Adipose tissue (tissue), 3 donors: ENCODE data around the gene TMEM91. TPM values are rescaled to one million over a fixed set of nuclear protein-coding genes. Genes with fewer than 3 reads are reported as not detected.
"Not testable (repeated sequence)": the region's sequence is repeated elsewhere in the genome, so short reads cannot be mapped to it uniquely, and the experiment has no call there.

Experiments
- H3K27ac ChIP-seq: one replicate; pipeline ENCODE4 v1.5.1; 2013; ENCODE audit warnings: low read depth, low read length
- WGBS, 3 donors: extraction: QIAGEN DNeasy Blood & Tissue Kit; methylation state at CpG; one replicate each; pipeline ENCODE4 v1.1.7; 2013; 5-methylcytosine and 5-hydroxymethylcytosine counted together
- polyA plus RNA-seq, 3 donors: library from polyadenylated mRNA; stranded (reverse); fragments of 200-250 nt; gene quantifications; one replicate each; pipeline ENCODE4 v1.2.3, GENCODE V29; 2013
- donor health status: healthy with polysubstance abuse.
- donor health status: Bipolar disorder and iron deficiency.
- donor health status: healthy.

The TMEM91 gene
- polyA plus RNA-seq, 3 donors, result 10.2 to 24.2 (median 12.2) TPM

GRCh38 chr19:41403181-41403970, 27.0 kb downstream of the TMEM91 start:
- WGBS, 3 donors, result 50 to 70% (median 67%) methylated on average over 12 of the region's 12 CpGs
- no peak overlapping the region for H3K27ac ChIP-seq

GRCh38 chr19:41405776-41406175, 29.4 kb downstream of the TMEM91 start:
- H3K27ac ChIP-seq, result no peak overlapping the region
- 56 to 84% (median 63%) methylated on average over 6 of the region's 6 CpGs for WGBS, 3 donors

GRCh38 chr19:41407271-41407670, 30.9 kb downstream of the TMEM91 start:
- 24 to 61% (median 30%) methylated on average over 4 of the region's 4 CpGs for WGBS, 3 donors

GRCh38 chr19:41408256-41408655, 31.9 kb downstream of the TMEM91 start:
- H3K27ac ChIP-seq, result no peak overlapping the region

More at GRCh38 chr19:41407271-41407670, 30.9 kb downstream of the TMEM91 start:
- H3K27ac ChIP-seq, result no peak overlapping the region

GRCh38 chr19:41408846-41409245, 32.5 kb downstream of the TMEM91 start:
- WGBS, 3 donors, result 75 to 83% (median 80%) methylated on average over 5 of the region's 5 CpGs
- not testable (repeated sequence) for H3K27ac ChIP-seq

More at GRCh38 chr19:41408256-41408655, 31.9 kb downstream of the TMEM91 start:
- 62 to 81% (median 67%) methylated on average over 4 of the region's 4 CpGs for WGBS, 3 donors

GRCh38 chr19:41409288-41409687, 33.0 kb downstream of the TMEM91 start:
- 31 to 63% (median 58%) methylated on average over 4 of the region's 4 CpGs for WGBS, 3 donors
- H3K27ac ChIP-seq, result no peak overlapping the region

GRCh38 chr19:41410336-41411054, 34.2 kb downstream of the TMEM91 start:
- no peak overlapping the region for H3K27ac ChIP-seq
- 83 to 91% (median 90%) methylated on average over 21 to 23 of the region's 23 CpGs for WGBS, 3 donors

- no peak overlapping the region for H3K27ac ChIP-seq
- whole genome bisulfite sequencing, 3 donors, result 66 to 70% (median 68%) methylated on average over 9 of the region's 9 CpGs
These were observed 35.0 kb downstream of the TMEM91 start for GRCh38 chr19:41411100-41411967.

- no peak overlapping the region for H3K27ac ChIP-seq
- 51 to 83% (median 73%) methylated on average over 11 of the region's 11 CpGs for WGBS, 3 donors
These were observed 35.6 kb downstream of the TMEM91 start for GRCh38 chr19:41411968-41412265.

- 94 to 95% (median 95%) methylated on average over 5 of the region's 5 CpGs for WGBS, 3 donors
- no peak overlapping the region for H3K27ac ChIP-seq
These were observed 36.6 kb downstream of the TMEM91 start for GRCh38 chr19:41412953-41413352.

GRCh38 chr19:41413947-41414346, 37.6 kb downstream of the TMEM91 start:
- 92 to 94% (median 93%) methylated on average over 10 of the region's 10 CpGs for WGBS, 3 donors
- no peak overlapping the region for H3K27ac ChIP-seq

GRCh38 chr19:41414461-41414860, 38.1 kb downstream of the TMEM91 start:
- WGBS, 3 donors, result 87 to 89% (median 88%) methylated on average over 9 of the region's 9 CpGs
- no peak overlapping the region for H3K27ac ChIP-seq

- 79 to 90% (median 87%) methylated on average over 9 of the region's 9 CpGs for WGBS, 3 donors
- no peak overlapping the region for H3K27ac ChIP-seq
These were observed 38.8 kb downstream of the TMEM91 start for GRCh38 chr19:41415154-41415571.

- 72 to 92% (median 81%) methylated on average over 12 of the region's 12 CpGs for WGBS, 3 donors
These were observed 39.9 kb downstream of the TMEM91 start for GRCh38 chr19:41416194-41416674.

GRCh38 chr19:41420101-41420880, 44.0 kb downstream of the TMEM91 start:
- 45 to 85% (median 48%) methylated on average over 8 of the region's 8 CpGs for WGBS, 3 donors
- no peak overlapping the region for H3K27ac ChIP-seq

More at GRCh38 chr19:41416194-41416674, 39.9 kb downstream of the TMEM91 start:
- no peak overlapping the region for H3K27ac ChIP-seq

GRCh38 chr19:41421314-41421713, 45.0 kb downstream of the TMEM91 start:
- 73 to 92% (median 91%) methylated on average over 6 of the region's 6 CpGs for WGBS, 3 donors
- no peak overlapping the region for H3K27ac ChIP-seq

- 92 to 95% (median 93%) methylated on average over 19 to 20 of the region's 20 CpGs for WGBS, 3 donors
- no peak overlapping the region for H3K27ac ChIP-seq
These were observed 45.6 kb downstream of the TMEM91 start for GRCh38 chr19:41421973-41422372.

GRCh38 chr19:41422456-41422855, 46.1 kb downstream of the TMEM91 start:
- H3K27ac ChIP-seq, result no peak overlapping the region
- WGBS, 3 donors, result 81 to 87% (median 84%) methylated on average over 16 to 18 of the region's 18 CpGs
